Lower lobe of right lung (tissue), 2 donors: Measurements from ENCODE around the gene CAND2. TPM values are rescaled to one million over a fixed set of nuclear protein-coding genes. Genes with fewer than 3 reads are reported as not detected.
A peak's percentile ranks its signal among the peaks of the same experiment; 100 is the strongest.

Experiments
- ATAC-seq, 2 donors: fragments of 200-7000 bp; cut with Tn5 transposase; one replicate each; pipeline ENCODE4 v1.9.1; 2020 to 2022; ENCODE audit warnings: mild to moderate bottlenecking in 2 of 2, moderate library complexity in 2 of 2
- DNase-seq: peaks from one replicate; pipeline ENCODE4 v3.0.0-alpha.2; 2020
- H3K27ac ChIP-seq: fragments of 200-600 bp; one replicate; pipeline ENCODE4 v1.8.0; 2022
- H3K27me3 ChIP-seq: fragments of 200-600 bp; one replicate; pipeline ENCODE4 v1.8.0; 2022; ENCODE audit warnings: low read depth
- H3K36me3 ChIP-seq: fragments of 200-600 bp; one replicate; pipeline ENCODE4 v1.8.0; 2022; ENCODE audit warnings: mild to moderate bottlenecking
- H3K4me1 ChIP-seq: fragments of 200-600 bp; one replicate; pipeline ENCODE4 v1.8.0; 2022
- H3K4me3 ChIP-seq: fragments of 200-600 bp; one replicate; pipeline ENCODE4 v1.8.0; 2022; ENCODE audit warnings: mild to moderate bottlenecking
- H3K9me3 ChIP-seq: fragments of 200-600 bp; one replicate; pipeline ENCODE4 v1.8.0; 2022
- intact Hi-C: fragments of 100-400 bp; cut with DNase I; formaldehyde crosslinking; loops from one replicate; pipeline ENCODE4 v1.11.0; 2022
- total RNA-seq: library from RNA; stranded (reverse); fragmentation: NEBNext Ultra II Directional; extraction: Animal tissue kit (Norgen Biotek cat#: 25700); gene quantifications from one replicate; pipeline ENCODE4 v1.2.1, GENCODE V29; 2021
- TF ChIP-seq, protein P1 (sequence below): fragments of 200-600 bp; IDR thresholded peaks from one replicate; pipeline ENCODE4 v1.8.0; 2022; ENCODE audit warnings: antibody characterized with exemption, mild to moderate bottlenecking
- donor health status: DM: no; HTN: yes; CAD: no; lungs with severe emphysema.

The CAND2 gene
- total RNA-seq, 1 donor from 2014 or later = 6.4 TPM

DNA sequence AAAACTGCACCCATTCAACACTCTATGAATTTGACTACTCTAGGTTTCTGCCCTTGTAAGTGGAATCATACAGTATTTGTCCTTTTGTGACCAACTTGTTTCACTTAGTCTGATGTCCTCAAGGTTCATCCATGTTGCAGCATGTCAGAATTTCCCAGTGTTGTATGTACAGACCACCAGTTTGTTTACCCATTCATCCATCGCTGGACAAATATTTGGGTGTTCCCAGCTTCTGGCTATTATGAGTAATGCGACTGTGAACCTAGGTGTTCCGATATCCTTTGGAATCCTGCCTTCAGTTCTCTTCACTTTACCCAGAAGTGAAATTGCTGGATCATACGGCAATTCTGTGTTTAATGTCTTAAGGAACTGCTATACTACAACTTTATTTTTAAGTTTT lies 32.3 kb downstream of the CAND2 start:
- Histone ChIP-seq H3K9me3 (no peaks in the 10 kb centered on the region), H3K4me1 (no peaks in the 10 kb centered on the region), H3K4me3 (no peak overlapping the region), H3K36me3 (peaks cover 71% of the 10 kb centered on the region), H3K27ac (no peak overlapping the region), H3K27me3 (no peaks in the 10 kb centered on the region)
- ATAC-seq (no peak), DNase-seq (no peak)
- TF ChIP-seq, protein P1, sequence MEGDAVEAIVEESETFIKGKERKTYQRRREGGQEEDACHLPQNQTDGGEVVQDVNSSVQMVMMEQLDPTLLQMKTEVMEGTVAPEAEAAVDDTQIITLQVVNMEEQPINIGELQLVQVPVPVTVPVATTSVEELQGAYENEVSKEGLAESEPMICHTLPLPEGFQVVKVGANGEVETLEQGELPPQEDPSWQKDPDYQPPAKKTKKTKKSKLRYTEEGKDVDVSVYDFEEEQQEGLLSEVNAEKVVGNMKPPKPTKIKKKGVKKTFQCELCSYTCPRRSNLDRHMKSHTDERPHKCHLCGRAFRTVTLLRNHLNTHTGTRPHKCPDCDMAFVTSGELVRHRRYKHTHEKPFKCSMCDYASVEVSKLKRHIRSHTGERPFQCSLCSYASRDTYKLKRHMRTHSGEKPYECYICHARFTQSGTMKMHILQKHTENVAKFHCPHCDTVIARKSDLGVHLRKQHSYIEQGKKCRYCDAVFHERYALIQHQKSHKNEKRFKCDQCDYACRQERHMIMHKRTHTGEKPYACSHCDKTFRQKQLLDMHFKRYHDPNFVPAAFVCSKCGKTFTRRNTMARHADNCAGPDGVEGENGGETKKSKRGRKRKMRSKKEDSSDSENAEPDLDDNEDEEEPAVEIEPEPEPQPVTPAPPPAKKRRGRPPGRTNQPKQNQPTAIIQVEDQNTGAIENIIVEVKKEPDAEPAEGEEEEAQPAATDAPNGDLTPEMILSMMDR = no peak
- intact Hi-C loops = no loop called here

DNA sequence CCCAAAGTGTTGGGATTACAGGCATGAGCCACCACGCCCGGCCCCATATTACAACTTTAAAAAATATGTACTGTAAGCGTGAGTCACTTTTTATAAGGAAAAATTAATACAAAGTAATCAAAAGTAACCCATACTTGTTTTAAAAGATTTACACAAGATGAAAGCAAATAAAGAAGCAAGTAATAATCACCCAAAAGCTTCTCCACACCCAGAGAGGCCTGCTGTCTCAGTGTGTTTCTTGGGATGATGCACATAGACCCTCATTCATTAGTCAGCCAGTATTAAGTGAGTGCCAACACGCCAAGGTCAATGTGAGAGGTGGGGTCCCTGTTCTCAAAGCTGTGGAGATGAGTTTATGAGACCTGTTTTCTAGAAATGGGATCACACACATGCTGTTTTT lies 32.9 kb downstream of the CAND2 start:
- DNase-seq = no peak
- Histone ChIP-seq H3K9me3 (no peaks in the 10 kb centered on the region), H3K4me1 (no peaks in the 10 kb centered on the region), H3K4me3 (no peak overlapping the region), H3K27me3 (no peaks in the 10 kb centered on the region), H3K27ac (no peak overlapping the region), H3K36me3 (peaks cover 77% of the 10 kb centered on the region)
- TF ChIP-seq, protein P1 = no peak
- intact Hi-C loops = no loop called here
- no peak for ATAC-seq

DNA sequence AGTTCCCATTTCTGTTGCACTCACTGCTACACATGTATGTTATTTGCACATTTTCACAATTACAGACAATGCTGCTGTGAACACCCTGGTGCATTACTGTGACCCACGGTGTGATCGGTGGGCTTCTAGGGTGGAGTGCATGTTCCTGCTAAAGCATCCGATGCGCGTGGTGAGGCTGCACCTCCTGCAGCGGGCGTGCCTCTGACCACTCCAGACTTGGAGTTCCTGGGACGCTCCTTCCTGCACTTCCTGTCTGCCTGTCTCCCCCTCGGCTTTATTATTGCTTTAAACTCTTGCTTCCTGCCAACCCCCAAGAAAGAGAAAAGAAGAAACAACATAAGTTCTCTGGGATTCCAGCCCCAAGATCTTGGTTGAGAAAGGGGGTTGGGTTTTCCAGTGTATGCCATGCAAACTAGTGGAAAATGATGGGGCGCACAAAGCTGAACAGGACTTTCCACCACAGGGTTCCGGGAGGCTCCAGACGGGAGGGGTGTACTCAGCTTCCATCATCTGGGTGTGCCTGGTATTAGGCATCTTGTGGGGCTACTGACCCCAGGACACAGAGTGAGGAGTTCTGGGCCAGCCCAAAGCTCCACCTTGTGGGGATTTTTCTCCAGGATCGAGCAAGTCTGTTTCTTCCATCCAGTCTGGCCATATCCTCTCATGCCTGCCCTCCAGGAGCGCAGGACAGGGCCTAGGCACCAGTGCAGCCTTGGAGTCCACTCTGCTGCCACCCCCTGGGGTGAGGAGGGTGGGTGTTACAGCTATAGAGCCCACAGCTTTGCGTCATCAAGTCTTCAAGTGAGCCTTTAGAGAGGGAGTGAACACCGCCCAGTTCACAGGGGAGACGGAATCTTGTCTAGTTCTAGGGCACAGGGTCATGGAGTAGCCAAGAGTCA lies 33.7 kb downstream of the CAND2 start:
- ATAC-seq (peak; percentile 10 to 15), DNase-seq (no peak)
- intact Hi-C loops = no loop called here
- no peaks in the 10 kb centered on the region for H3K27me3 ChIP-seq
- H3K9me3 ChIP-seq = no peaks in the 10 kb centered on the region
- TF ChIP-seq, protein P1 = no peak
- no peaks in the 10 kb centered on the region for H3K4me1 ChIP-seq
- H3K27ac ChIP-seq = no peak overlapping the region
- peaks cover 84% of the 10 kb centered on the region for H3K36me3 ChIP-seq
- no peak overlapping the region for H3K4me3 ChIP-seq

DNA sequence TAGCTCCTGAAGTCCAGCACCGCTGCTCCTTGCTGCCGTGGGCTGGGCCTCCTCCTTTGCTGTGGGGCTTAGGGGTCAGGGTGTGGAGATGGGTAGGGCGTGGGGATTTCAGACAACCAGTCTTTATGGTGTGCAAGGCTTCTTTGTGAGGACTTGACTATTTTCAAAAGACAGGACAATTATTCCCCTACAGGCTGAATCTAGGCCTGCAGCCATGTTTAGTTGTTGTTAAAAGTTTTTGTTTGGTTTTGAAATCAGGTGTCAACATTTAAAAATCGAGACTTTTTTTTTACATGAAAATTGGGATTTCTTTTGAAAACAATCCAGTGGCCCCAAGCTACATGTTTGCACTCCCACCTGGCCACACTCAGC lies 34.3 kb downstream of the CAND2 start:
- no peak for ATAC-seq
- Histone ChIP-seq H3K27ac (no peak overlapping the region), H3K27me3 (no peaks in the 10 kb centered on the region), H3K36me3 (peaks cover 84% of the 10 kb centered on the region), H3K9me3 (no peaks in the 10 kb centered on the region), H3K4me1 (no peaks in the 10 kb centered on the region), H3K4me3 (no peak overlapping the region)
- intact Hi-C loops = no loop called here
- DNase-seq = no peak
- TF ChIP-seq, protein P1 = no peak

DNA sequence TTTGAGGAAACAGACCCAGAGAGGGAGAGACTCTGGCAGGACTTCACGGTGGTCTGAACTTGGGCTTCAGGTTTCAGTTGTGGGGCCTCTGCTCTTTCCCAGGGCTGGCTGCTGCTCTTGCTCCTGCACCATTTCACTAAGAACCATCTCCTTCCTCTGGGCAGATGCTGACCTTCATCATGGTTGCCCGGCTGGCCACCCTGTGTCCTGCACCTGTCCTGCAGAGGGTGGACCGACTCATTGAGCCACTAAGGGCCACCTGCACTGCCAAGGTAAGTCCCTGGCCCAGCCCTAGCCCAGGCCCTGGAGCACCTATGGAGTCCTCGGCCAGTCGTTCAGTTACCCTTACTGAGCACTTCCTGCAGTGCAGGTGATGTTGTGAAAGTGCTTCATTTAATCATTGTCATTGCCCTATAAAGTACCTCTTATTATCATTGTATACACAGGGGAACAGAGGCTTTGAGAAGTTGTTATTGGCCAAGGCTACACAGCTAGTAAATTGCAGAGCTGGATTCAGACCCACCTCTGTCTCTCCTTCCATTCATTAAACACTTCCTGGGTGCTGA lies 34.9 kb downstream of the CAND2 start:
- no peaks in the 10 kb centered on the region for H3K9me3 ChIP-seq
- DNase-seq = no peak
- H3K27me3 ChIP-seq = no peaks in the 10 kb centered on the region
- no peaks in the 10 kb centered on the region for H3K4me1 ChIP-seq
- ATAC-seq = peak in 1 of 2 donors; percentile 26
- intact Hi-C loops = no loop called here
- H3K36me3 ChIP-seq = peaks cover 87% of the 10 kb centered on the region
- no peak overlapping the region for H3K4me3 ChIP-seq
- TF ChIP-seq, protein P1 = no peak
- no peak overlapping the region for H3K27ac ChIP-seq
